Heart left ventricle (tissue), 13 donors: ENCODE results near the gene GDPD3.

Experiments used
- POLR2A ChIP-seq, 2 donors: fragments of 450-650 bp; IDR thresholded peaks; one replicate each; pipeline ENCODE4 v1.6.1; 2017; ENCODE audit warnings: antibody characterized with exemption in 2 of 2, mild to moderate bottlenecking in 2 of 2, moderate library complexity in 2 of 2
- TF ChIP-seq, protein P1 (sequence below), 12 donors: fragments of 200-600 bp; sonication (generic) in 4 of 12; IDR thresholded peaks; one replicate each; pipeline versions ENCODE4 v1.5.0 to v1.8.0; 2018 to 2022; ENCODE audit warnings: antibody characterized with exemption in 12 of 12, mild to moderate bottlenecking in 5 of 12
- donor health status: ischemic (EF 13 %, LVEDD 7.1; RV severe dilation, severe dysfunction).
- donor health status: DM: no; HTN: yes; CAD: no.
- donor health status: DM: no; HTN: no; CAD: no.
- donor health status: ischemic (EF 25% LVEDD 6.9; RV normal size, moderate dysfunction).
- donor health status: ischemic (EF 25% LVEDD 5.7; RV mildly dilated, moderate dysfunction).
- donor health status: ischemic (EF 35%, LVEDD 5.7; RV mildly dilated, moderate dysfunction).
- donor health status: nonischemic (EF 11% LVEDD 7.7; RV severe dilation, severe dysfunction).
- donor health status: DM: yes; HTN: yes; CAD: no.
- donor health status: PGD.
- donor health status: ischemic (EF 29% LVEDD 5.4; RV normal size, mild dysfunction).
- donor health status: nonischemic (EF 23%, LVEDD 6.1; RV moderate dilation, normal function).

DNA sequence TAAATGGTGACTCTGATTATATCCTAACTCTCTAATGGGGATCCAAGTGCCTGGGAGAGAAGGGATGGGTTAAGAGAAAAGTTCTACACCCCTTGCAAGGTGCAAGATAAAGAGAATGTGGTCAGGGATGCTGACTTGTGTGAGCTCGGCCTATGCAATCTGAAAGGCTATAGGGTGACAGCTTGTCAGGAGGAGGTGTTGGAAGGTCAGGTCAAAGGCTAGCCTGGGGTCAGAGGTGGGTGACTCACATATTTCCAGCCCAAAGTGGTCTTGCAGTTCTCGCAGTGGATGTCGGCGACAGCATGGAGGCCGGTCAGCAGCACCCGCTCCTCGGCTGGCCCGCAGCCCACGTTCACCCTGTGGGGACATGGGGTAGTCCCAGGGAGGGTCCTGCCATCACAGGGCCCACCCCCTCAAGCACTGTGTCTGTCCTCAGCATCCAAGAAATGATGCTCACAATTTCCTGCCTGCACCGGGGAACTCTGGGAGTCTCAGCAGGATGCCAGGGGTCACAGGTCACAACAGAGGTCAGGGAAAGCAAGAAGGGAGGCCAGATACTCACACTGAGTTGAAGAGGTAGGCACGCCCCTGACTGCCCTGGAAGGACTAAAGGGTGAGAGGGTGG is 18.7 kb downstream of the GDPD3 start:
- TF ChIP-seq, protein P1, sequence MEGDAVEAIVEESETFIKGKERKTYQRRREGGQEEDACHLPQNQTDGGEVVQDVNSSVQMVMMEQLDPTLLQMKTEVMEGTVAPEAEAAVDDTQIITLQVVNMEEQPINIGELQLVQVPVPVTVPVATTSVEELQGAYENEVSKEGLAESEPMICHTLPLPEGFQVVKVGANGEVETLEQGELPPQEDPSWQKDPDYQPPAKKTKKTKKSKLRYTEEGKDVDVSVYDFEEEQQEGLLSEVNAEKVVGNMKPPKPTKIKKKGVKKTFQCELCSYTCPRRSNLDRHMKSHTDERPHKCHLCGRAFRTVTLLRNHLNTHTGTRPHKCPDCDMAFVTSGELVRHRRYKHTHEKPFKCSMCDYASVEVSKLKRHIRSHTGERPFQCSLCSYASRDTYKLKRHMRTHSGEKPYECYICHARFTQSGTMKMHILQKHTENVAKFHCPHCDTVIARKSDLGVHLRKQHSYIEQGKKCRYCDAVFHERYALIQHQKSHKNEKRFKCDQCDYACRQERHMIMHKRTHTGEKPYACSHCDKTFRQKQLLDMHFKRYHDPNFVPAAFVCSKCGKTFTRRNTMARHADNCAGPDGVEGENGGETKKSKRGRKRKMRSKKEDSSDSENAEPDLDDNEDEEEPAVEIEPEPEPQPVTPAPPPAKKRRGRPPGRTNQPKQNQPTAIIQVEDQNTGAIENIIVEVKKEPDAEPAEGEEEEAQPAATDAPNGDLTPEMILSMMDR (IDR thresholded peaks at IDR 0.05): no peak
- no peak for TF ChIP-seq POLR2A (IDR thresholded peaks at IDR 0.05)
